Neural cell (in vitro differentiated cells): ENCODE results near the gene ASXL1. TPM values are rescaled to one million over a fixed set of nuclear protein-coding genes. Genes with fewer than 3 reads are reported as not detected.
A peak's percentile ranks its signal among the peaks of the same experiment; 100 is the strongest.

ENCODE experiments used
- H2AFZ ChIP-seq: fragments of 200-600, 300-800 bp; sonication (generic), shearing (Covaris generic); 2 replicates; pipeline ENCODE4 v1.6.0; 2014; ENCODE audit warnings: low read depth, mild to moderate bottlenecking, antibody characterized with exemption, low read length, moderate library complexity
- H3F3A ChIP-seq: fragments of 200-600 bp; shearing (Covaris generic); 2 replicates; pipeline ENCODE4 v1.6.1; 2016; ENCODE audit warnings: mild to moderate bottlenecking, moderate library complexity, mixed read lengths, antibody characterized with exemption, low read length; ENCODE audit not compliant: insufficient read depth, poor library complexity, severe bottlenecking
- H3K27ac ChIP-seq: fragments of 200-600, 300-800 bp; sonication (generic), shearing (Covaris generic); 2 replicates; pipeline ENCODE4 v1.5.1; 2014; ENCODE audit warnings: mild to moderate bottlenecking, low read length, moderate library complexity
- H3K27me3 ChIP-seq: fragments of 300-800, 200-600 bp; sonication (generic), shearing (Covaris generic); 2 replicates; pipeline ENCODE4 v1.6.0; 2014; ENCODE audit warnings: mild to moderate bottlenecking, low read depth, low read length, moderate library complexity; ENCODE audit not compliant: insufficient read depth
- H3K36me3 ChIP-seq: fragments of 300-800, 200-600 bp; sonication (generic), shearing (Covaris generic); 2 replicates; pipeline ENCODE4 v1.5.1; 2014; ENCODE audit warnings: mild to moderate bottlenecking, antibody characterized with exemption, low read length, moderate library complexity; ENCODE audit not compliant: insufficient read depth
- H3K4me2 ChIP-seq: fragments of 300-800, 200-600 bp; sonication (generic), shearing (Covaris generic); 2 replicates; pipeline ENCODE4 v1.6.0; 2014; ENCODE audit warnings: mild to moderate bottlenecking, low read length
- H3K4me3 ChIP-seq: fragments of 300-800, 200-600 bp; sonication (generic), shearing (Covaris generic); 2 replicates; pipeline ENCODE4 v1.5.1; 2014; ENCODE audit warnings: mild to moderate bottlenecking, low read length, moderate library complexity
- H3K79me2 ChIP-seq: fragments of 200-600 bp; shearing (Covaris generic); replicated peaks from 2 replicates; pipeline ENCODE4 v1.6.0; 2014; ENCODE audit warnings: mild to moderate bottlenecking, low read length, moderate library complexity; ENCODE audit not compliant: insufficient read depth
- H3K9ac ChIP-seq: fragments of 300-800, 200-600 bp; sonication (generic), shearing (Covaris generic); 2 replicates; pipeline ENCODE4 v1.6.1; 2016; ENCODE audit warnings: mild to moderate bottlenecking, low read length, mixed read lengths
- H3K9me2 ChIP-seq: fragments of 200-600 bp; shearing (Covaris generic); 2 replicates; pipeline ENCODE4 v1.6.1; 2016; ENCODE audit warnings: mild to moderate bottlenecking, low read length, mixed read lengths; ENCODE audit not compliant: insufficient read depth
- H3K9me3 ChIP-seq: fragments of 200-600, 300-800 bp; sonication (generic), shearing (Covaris generic); 2 replicates; pipeline ENCODE4 v1.6.1; 2016; ENCODE audit warnings: mild to moderate bottlenecking, mixed run types, low read length, moderate library complexity, mixed read lengths
- H4K20me1 ChIP-seq: fragments of 200-600 bp; shearing (Covaris generic); 2 replicates; pipeline ENCODE4 v1.6.1; 2016; ENCODE audit warnings: mild to moderate bottlenecking, mixed run types; ENCODE audit not compliant: insufficient read depth
- EZH2 ChIP-seq: fragments of 200-600, 300-800 bp; shearing (Covaris generic), sonication (generic); IDR thresholded peaks from 2 replicates; pipeline ENCODE4 v1.6.1; 2014; ENCODE audit warnings: antibody characterized with exemption, low read length, borderline replicate concordance, mild to moderate bottlenecking; ENCODE audit not compliant: insufficient read depth, poor library complexity, severe bottlenecking
- MXI1 ChIP-seq: fragments of 450-650 bp; conservative IDR thresholded peaks from 2 replicates; pipeline ENCODE4 v1.6.1; 2014; ENCODE audit warnings: antibody characterized with exemption, mild to moderate bottlenecking; ENCODE audit not compliant: poor library complexity, severe bottlenecking
- RAD21 ChIP-seq: fragments of 450-650 bp; conservative IDR thresholded peaks from 2 replicates; pipeline ENCODE4 v1.6.1; 2014; ENCODE audit warnings: antibody characterized with exemption, mild to moderate bottlenecking, moderate library complexity
- polyA plus RNA-seq: library from polyadenylated mRNA; depleted of rRNA; stranded (reverse); fragments of >200 nt; gene quantifications from 2 replicates; pipeline ENCODE4 v1.2.3, GENCODE V29; 2014
- TF ChIP-seq, protein P1 (sequence below): fragments of 450-650 bp; IDR thresholded peaks from 2 replicates; pipeline ENCODE4 v1.5.1; 2014; ENCODE audit warnings: antibody characterized with exemption, mild to moderate bottlenecking, moderate library complexity; ENCODE audit not compliant: poor library complexity, severe bottlenecking
- TF ChIP-seq, protein P2 (sequence below): IDR thresholded peaks from 2 replicates; pipeline ENCODE4 v1.6.1; 2012; ENCODE audit warnings: borderline replicate concordance

The ASXL1 gene
- polyA plus RNA-seq, 1 donor from 2014 or later = 45.9 TPM

DNA sequence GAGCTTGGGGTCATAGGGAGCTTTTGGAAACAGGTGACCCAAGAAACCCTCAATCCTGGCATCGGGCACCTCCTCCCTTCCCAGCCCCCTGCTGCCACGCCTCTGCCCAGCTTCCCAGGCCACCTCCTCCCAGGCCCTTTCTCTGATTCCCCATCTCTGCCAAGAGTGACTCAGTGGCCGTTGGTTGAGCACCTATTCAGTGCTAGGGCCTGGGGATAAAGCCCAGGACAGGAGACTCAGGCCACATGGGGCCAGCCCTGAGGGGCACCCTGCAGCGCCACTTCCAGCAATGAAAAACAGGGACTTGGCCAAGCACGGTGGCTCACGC is 110.1 kb downstream of the ASXL1 start:
- no peak overlapping the region for H2AFZ ChIP-seq
- H3K27me3 ChIP-seq = no peaks in the 10 kb centered on the region
- no peak for TF ChIP-seq RAD21
- no peaks in the 10 kb centered on the region for H3K9me3 ChIP-seq
- H3K4me3 ChIP-seq = no peak overlapping the region
- H3K9ac ChIP-seq = no peak overlapping the region
- no peaks in the 10 kb centered on the region for H3F3A ChIP-seq
- H3K79me2 ChIP-seq = peaks cover 37% of the 10 kb centered on the region
- H3K9me2 ChIP-seq = no peaks in the 10 kb centered on the region
- H3K27ac ChIP-seq = no peak overlapping the region
- peaks cover 4% of the 10 kb centered on the region for H3K36me3 ChIP-seq
- H3K4me2 ChIP-seq = no peak overlapping the region
- peaks cover 61% of the 10 kb centered on the region for H4K20me1 ChIP-seq

DNA sequence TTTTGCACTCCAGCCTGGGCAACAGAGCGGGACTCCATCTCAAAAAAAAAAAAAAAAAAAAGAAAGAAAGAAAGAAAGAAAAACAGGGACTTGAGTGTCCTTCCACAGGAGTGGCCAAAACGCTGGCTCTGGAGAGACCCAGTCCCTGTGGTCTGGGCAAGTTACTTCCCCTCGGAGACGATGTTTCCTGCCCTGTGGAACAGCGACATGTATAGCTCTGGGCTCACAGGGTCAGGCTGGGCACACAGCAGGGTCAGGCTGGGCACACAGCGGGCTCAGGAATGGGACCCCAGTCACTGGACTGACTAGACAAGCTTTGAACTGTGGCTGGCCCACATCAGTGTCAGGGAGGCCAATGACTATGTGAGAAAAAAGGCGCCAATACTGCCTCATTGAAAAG is 110.7 kb downstream of the ASXL1 start:
- no peak overlapping the region for H2AFZ ChIP-seq
- H3K27ac ChIP-seq = no peak overlapping the region
- H4K20me1 ChIP-seq = peaks cover 66% of the 10 kb centered on the region
- peaks cover 4% of the 10 kb centered on the region for H3K36me3 ChIP-seq
- H3K9me3 ChIP-seq = no peaks in the 10 kb centered on the region
- H3K27me3 ChIP-seq = no peaks in the 10 kb centered on the region
- H3K4me3 ChIP-seq = no peak overlapping the region
- H3K9ac ChIP-seq = no peak overlapping the region
- TF ChIP-seq MXI1 = no peak
- TF ChIP-seq EZH2 = no peak
- TF ChIP-seq, protein P1, sequence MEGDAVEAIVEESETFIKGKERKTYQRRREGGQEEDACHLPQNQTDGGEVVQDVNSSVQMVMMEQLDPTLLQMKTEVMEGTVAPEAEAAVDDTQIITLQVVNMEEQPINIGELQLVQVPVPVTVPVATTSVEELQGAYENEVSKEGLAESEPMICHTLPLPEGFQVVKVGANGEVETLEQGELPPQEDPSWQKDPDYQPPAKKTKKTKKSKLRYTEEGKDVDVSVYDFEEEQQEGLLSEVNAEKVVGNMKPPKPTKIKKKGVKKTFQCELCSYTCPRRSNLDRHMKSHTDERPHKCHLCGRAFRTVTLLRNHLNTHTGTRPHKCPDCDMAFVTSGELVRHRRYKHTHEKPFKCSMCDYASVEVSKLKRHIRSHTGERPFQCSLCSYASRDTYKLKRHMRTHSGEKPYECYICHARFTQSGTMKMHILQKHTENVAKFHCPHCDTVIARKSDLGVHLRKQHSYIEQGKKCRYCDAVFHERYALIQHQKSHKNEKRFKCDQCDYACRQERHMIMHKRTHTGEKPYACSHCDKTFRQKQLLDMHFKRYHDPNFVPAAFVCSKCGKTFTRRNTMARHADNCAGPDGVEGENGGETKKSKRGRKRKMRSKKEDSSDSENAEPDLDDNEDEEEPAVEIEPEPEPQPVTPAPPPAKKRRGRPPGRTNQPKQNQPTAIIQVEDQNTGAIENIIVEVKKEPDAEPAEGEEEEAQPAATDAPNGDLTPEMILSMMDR = no peak
- TF ChIP-seq, protein P2, sequence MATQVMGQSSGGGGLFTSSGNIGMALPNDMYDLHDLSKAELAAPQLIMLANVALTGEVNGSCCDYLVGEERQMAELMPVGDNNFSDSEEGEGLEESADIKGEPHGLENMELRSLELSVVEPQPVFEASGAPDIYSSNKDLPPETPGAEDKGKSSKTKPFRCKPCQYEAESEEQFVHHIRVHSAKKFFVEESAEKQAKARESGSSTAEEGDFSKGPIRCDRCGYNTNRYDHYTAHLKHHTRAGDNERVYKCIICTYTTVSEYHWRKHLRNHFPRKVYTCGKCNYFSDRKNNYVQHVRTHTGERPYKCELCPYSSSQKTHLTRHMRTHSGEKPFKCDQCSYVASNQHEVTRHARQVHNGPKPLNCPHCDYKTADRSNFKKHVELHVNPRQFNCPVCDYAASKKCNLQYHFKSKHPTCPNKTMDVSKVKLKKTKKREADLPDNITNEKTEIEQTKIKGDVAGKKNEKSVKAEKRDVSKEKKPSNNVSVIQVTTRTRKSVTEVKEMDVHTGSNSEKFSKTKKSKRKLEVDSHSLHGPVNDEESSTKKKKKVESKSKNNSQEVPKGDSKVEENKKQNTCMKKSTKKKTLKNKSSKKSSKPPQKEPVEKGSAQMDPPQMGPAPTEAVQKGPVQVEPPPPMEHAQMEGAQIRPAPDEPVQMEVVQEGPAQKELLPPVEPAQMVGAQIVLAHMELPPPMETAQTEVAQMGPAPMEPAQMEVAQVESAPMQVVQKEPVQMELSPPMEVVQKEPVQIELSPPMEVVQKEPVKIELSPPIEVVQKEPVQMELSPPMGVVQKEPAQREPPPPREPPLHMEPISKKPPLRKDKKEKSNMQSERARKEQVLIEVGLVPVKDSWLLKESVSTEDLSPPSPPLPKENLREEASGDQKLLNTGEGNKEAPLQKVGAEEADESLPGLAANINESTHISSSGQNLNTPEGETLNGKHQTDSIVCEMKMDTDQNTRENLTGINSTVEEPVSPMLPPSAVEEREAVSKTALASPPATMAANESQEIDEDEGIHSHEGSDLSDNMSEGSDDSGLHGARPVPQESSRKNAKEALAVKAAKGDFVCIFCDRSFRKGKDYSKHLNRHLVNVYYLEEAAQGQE = no peak
- H3K9me2 ChIP-seq = no peaks in the 10 kb centered on the region
- H3K79me2 ChIP-seq = peaks cover 37% of the 10 kb centered on the region
- no peaks in the 10 kb centered on the region for H3F3A ChIP-seq
- no peak overlapping the region for H3K4me2 ChIP-seq

DNA sequence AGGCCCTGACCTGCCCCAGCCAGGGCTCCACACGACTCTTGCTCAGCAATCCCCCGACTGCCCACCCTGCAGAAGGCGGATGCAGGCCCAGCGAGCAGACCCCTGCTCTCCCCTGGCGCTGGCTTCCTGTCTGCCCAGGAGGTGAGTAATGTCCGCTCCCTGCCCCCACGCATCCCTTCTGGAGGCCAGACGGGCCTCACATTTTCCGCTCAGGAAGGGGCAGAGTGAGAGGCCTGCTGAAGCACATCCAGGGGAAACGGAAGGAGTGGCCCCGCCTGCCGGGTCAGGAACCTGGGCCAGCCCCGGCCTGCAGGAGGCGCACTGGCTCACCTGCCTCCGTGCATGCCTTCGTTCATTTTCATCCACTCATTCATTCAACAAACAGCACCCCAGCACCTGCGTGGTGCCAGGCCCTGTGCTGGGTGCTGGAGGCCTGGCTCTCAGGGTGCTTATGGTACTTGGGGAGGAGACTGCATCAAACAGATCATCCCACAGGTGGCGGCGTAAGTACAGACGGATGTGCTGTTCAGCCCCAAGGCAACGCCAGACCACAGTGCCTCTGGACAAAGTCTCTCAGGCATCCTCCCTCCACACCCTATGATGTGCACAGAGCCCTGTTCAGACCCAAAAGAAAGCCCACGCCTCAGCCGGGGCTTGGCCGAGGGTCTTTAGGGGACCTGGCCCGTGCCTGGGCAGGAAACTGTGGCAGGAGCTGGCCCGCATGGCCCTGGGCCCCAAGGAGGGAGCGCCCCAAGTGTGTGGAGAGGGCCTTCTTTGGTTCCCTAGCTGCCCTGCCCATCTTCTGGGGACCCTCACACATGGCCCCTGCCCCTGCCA is 112.1 kb downstream of the ASXL1 start:
- Histone ChIP-seq H3F3A (no peaks in the 10 kb centered on the region), H3K79me2 (peaks cover 51% of the 10 kb centered on the region), H3K36me3 (peaks cover 4% of the 10 kb centered on the region), H3K27ac (no peak overlapping the region), H3K27me3 (no peaks in the 10 kb centered on the region), H3K9me2 (no peaks in the 10 kb centered on the region), H3K9me3 (no peaks in the 10 kb centered on the region), H4K20me1 (peaks cover 70% of the 10 kb centered on the region), H3K4me3 (no peak overlapping the region), H3K9ac (no peak overlapping the region), H2AFZ (no peak overlapping the region), H3K4me2 (no peak overlapping the region)
- TF ChIP-seq, protein P1 = peak; percentile 29
- no peak for TF ChIP-seq MXI1
- TF ChIP-seq RAD21 = no peak
